GM21515 (cell line): ENCODE results near the gene VPS13D.
"Not testable (repeated sequence)": the region's sequence is repeated elsewhere in the genome, so short reads cannot be mapped to it uniquely, and the experiment has no call there.

Source experiments
- ATAC-seq: cut with Tn5 transposase; IDR thresholded peaks from one replicate; pipeline ENCODE4 v1.9.1; 2021; ENCODE audit not compliant: unreplicated experiment

The VPS13D gene

DNA sequence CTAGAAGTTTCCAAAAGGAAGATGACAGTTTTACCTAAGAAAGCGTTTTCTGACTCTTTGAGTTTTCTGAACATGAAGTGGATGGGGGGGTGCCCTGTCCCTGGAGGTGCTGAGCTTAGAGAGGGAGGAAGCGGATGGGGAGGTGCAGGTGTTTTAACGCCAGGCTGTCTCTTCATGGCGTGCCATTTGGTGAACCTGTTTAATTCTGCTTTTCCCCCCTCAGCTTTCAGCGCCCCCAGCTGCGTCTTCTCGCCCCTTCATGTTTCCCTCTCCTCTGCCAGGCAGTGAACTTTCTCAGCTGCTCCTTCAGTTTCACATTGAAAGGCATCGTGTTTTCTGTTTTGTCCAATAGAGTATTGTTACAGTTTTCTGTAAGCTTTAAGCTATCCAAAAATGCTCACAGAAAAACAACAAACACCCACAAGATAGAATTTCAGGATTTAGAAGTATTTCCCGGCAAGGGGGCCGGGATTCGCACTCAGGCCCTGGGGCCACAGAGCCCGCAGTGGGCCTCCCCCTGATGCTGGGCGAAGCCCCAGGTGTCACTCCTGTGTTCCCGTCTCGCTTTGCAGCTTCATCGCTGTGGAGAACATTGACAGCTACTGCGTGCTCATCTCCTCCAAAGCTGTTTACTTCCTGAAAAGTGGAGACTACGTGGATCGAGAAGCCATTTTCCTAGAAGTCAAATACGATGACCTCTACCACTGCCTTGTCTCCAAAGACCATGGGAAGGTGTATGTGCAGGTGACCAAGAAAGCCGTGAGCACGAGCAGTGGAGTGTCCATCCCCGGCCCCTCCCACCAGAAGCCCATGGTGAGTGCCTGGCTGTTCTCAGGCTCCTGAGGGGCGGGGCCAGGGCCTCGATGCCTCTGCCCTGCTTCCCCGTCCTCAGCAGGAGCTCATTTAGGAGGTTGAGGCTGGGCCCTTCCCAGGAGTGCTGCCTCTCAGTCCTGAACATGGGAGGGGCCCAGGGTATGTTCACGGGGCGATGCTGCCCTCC, 276.8 kb downstream of the VPS13D start:
- no peak for ATAC-seq

DNA sequence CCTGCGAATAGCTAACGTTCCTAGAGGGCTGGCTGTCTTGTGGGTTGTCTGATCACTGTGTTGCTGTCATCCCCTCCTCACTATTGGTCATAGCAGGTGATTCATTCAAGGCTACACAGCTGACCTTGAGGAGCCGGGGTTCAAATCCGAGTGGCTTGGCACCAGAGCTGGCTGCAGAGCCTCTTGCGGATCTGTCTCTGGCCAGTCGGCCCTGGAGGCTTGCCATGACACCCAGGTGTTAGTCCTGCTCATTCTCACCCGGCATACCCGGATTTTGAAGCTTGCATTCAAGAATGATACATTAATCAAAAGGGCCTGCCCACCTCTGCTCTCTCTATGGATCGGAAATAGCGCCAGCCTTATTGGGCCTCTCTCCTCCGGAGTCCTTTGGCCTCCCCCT, 277.8 kb downstream of the VPS13D start:
- ATAC-seq: no peak

DNA sequence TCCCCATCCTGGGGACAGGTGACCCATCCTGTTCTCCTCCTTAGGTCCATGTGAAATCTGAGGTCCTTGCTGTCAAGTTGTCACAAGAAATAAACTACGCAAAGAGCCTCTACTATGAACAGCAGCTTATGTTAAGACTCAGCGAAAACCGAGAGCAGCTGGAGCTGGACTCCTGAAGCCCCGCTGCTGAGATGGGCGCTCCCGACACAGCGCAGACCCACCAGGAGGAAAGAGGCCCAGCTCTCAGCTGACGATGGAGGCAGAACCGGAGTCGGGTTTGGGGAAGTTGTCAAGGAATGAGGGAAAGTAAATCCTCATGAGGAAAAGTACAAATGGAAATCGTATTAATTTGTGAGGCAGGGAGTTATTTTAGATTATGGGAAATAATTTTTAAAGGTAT, 279.0 kb downstream of the VPS13D start:
- no peak for ATAC-seq

DNA sequence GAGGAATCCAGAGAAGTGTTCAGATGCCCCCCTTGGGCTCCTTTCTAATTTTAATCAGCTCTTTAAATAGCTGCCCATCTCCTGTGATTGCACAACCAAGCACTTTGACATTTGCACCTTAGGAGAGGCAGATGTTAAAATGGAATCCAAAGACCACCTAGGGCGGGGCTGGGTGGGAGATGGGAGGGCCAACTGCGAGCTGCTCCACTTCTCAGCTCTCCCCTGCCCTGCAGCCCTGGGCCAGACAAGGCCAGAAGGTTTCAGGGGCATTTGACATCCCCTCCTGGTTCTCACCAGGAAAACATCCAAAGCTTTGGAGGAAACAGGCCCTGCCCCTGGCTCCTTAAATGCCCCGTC, 281.3 kb downstream of the VPS13D start:
- no peak for ATAC-seq

DNA sequence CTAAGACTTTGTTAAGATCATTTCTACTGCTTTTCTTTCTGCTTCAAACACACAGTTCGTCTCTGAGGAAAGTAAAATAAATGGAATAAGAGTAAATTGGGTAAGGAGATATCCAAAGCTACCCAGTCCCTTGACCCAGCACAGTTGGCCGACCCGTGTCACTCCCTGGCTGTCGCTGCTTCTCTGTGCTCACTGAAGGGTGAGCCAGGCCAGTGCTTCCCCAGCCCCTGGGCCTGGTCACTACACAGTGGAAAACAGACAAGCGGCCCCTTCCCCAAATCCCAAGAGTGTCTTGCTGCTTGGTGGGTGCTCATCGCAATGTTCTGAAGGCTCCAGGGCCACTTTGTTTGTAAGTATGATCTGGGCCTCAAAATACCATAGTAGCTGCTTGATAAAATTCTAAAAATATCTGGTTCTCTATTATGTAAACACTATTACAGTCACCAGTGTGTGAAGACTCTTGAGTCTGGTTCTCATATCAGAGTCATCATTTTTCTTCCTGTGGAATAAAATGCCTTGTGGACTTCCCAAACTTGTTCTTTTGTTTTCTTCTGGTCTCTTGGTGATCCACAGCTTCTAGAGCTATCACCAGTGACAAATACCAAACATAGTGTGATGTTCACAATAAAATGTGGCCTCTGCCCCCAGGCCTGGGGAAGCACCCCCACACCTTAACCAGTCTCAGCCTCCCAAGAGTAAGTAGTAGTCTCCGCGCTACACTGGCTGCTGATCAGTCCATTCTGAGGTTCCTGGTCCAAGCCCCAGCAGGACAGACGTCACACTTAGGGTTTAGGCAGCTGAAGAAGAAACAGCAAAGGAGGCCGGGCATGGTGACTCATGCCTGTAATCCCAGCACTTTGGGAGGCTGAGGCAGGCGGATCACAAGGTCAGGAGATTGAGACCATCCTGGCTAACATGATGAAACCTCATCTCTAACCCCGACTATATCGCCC, 282.0 kb downstream of the VPS13D start:
- no peak for ATAC-seq

DNA sequence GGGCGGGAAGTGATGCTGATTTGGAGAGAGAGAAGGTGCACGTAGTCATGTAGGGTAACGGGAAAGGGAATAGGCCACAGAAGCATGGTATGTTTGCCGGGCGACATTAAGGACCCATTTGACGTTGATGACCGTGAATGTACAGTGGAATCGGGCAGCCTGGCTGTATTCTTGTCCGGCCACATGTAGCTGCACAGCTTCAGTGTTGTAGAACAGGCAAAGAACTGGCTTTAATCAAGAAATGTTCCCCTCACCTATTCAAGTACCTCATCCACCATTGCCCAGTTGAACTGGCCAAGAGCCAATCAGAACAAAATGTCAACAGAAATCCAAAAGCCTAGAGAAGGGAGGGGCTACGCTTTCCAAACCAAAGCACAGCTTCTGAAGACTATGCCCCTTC, 283.4 kb downstream of the VPS13D start:
- ATAC-seq: no peak

DNA sequence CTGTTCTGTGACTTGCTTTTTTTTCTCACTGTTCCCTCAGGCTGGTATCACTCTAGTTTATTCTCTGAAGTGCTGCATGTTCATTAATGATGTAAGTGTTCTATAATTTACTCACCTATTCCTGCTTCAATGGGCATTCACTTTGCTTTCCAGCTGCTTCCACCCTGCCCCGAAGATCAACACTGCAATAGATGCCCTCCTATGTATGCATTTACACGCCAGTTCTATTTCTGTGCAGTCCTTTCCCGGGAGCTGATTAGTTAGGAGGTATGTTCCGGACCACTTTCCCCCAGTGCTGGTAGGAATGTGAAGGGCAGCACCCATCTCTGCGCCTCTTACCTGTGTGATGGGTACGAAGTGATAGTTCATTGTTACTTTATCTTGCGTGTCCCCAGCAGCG, 284.8 kb downstream of the VPS13D start:
- no peak for ATAC-seq

DNA sequence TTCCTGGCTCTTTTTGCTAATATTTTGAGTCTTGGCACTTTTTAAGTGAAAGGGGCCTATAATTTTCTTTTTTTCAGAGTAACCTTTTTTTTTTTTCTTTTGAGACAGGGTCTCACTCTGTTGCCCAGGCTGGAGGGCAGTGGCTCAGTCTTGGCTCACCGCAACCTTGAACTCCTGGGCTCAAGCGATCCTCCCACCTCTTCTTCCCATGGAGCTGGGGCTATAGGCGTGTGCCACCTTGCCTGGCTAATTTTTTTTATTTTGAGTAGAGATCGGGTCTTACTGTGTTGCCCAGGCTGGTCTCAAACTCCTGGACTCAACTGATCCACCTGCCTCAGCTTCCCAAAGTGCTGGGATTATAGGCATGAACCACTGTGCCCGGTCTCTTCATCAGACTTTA, 285.4 kb downstream of the VPS13D start:
- ATAC-seq: no peak

DNA sequence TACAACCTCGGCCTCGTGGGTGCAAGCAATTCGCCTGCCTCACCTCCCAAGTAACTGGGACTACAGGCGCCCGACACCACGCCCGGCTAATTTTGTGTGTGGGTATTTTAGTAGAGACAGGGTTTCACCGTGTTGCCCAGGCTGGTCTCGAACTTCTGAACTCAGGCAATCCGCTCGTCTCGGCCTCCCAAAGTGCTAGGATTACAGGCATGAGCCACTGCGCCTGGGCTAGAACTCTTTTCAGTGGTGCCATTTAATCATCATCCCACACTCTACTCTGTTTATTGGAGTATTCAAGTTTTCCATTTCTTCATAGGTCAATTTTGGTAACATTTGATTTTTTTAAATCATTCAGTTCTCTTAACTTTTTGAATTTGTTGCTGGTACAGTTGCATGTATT, 286.9 kb downstream of the VPS13D start:
- ATAC-seq: no peak

DNA sequence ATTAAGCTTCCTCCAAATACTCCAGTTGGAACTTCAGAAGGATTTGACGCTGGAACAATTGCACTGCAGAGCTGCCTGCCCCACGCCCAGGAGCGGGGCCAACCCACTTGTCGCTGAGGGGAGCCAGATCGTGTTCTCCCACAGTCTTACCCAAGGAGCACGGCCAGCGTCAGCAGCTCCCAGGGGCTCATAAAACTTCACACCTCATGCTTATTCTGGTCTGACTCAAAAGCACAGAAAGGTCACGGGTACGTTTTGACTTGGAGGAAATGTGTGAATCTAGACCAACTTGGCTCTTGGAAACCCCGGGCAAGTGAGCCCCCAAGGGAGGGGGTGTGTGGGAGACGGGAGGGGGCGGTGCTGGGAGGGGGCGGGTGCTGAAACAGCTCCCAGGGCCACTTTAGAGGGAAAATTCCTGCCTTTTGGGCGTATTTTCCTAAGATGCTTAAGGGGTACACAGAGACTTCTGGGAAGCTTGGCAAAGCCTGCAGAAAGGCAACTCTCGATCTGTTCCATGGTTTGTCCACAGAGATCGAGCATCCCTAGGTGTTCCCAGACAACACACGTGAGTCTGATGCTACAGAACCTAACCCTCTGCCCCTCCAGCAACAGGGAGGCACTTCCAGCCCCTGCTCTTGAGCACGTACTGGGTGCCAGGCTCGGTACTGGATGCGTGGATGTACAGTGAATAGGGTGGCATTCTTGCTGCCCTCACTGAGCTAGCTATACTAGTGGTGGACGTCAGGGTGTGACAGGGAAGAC, 289.3 kb downstream of the VPS13D start:
- no peak for ATAC-seq

DNA sequence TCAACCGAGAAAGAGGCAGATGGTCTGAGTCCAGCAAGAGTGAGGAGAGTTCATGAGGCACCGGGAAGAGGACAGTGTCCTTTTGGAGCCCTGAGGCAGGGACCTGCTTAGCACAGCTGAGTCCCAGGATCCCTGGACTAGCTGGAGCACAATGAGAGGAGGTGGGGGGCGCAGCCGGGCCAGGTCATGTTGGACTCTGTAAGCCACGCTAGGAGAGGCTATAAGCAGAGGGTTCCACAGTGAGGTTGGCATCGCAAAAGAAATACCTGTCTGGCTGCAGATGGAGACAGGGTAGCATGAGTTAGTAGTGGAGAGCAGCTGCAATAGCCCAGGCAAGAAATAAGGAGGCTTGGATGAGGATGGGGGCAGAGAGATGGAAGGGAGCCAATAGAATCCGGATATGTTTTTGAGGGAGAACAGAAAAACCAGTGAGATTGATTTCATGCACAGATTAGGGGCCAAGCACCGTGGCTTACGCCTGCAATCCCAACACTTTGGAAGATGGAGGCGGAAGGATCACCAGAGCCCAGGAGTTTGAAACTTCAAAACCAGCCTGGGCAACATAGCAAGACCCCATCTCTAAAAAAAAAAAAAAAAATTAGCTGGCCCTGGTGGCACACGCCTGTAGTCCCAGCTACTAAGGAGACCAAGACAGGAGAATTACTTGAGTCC, 290.0 kb downstream of the VPS13D start:
- ATAC-seq: no peak

DNA sequence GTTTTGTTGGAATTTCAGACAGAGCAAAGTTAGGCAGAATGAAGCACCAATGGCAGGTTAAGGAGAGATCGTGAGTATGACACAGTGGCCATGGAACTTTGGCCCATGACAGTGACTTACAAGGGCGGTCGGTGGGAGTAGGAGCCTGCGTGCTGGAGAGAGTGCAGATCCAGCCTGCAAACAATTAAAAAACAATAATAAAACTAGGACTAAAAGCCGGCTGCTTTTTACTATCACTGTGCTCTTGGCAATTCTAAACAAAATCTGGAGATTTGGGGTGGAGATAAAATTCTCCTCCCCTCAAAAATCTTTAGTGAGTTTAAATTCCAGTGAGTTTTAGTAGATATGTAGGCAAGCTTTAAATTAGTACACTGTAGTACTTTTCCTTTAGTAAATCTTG, 291.3 kb downstream of the VPS13D start:
- no peak for ATAC-seq

DNA sequence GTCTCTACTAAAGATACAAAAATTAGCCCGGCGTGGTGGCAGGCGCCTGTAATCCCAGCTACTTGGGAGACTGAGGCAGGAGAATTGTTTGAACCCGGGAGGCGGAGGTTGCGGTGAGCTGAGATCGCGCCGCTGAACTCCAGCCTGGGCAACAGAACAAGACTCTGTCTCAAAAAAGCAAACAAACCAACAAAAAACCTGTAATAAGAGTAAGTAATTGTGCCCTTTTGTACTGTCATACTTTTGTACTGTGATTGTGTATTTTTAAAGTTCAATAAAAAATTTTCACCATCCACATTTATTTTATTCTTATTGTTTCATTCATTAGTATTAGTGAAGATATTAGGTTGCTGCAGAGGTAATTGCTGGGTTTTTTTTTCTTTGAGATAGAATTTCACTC, 292.9 kb downstream of the VPS13D start:
- not testable (repeated sequence) for ATAC-seq

DNA sequence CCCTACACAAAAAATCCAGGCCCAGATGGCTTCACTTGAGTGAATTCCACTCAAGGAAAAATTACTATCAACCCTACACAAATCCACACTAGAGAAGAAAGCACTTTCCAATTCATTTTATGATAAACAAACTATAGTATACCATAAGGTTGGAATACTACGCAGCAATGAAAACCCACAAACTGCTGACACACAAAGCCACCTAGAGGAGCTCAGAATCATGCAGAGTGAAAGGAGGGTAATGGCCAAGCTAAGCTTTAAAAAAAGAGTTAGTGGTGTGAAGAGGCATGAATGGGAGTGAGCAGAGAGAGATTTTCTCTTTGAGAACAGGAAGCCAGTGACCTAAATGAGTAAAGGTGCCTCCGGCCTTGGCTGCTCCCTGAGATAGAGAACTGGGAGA, 294.4 kb downstream of the VPS13D start:
- ATAC-seq: no peak

DNA sequence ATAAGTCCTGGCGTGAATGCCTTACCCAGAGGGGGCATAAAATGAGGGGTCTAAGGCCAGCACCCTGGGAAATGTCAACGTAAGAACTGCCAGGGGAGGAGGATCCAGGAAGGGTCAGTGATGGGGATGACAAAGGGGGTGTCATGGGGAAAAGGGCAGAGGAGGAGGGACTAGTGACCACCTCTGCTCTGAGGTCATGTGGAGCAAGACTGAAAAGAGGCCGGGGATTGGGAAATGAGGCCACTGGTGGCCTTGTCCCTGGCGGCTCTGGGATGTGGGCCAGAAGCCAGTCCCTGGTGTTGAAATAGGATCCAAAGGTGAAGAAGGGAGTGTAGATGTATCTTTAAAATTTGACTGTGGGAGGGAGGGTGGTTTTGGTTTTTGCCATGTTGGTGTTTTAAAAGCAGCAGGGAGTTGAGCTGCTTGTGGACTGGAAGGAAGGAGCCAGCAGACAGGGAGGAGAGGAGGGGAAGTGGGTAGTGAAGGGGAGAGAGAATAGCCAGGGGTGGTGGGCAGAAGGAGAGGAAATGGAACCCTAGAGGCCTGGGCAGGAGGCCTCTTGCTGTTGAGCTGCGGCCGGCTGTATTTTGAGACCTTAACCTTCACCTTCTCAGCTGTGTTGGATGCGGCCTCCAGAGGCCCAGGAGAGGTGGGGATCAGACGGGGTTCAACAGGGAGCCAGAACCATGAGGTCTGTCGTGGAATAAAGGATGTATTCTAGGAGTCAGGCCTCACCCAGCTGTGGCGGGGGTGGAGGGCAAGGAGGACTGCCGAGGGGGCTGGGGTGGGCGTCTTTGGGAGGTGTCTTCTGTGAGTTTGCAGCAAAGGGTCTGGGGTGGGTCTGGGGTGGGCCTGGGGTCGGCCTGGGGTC, 295.7 kb downstream of the VPS13D start:
- no peak for ATAC-seq

DNA sequence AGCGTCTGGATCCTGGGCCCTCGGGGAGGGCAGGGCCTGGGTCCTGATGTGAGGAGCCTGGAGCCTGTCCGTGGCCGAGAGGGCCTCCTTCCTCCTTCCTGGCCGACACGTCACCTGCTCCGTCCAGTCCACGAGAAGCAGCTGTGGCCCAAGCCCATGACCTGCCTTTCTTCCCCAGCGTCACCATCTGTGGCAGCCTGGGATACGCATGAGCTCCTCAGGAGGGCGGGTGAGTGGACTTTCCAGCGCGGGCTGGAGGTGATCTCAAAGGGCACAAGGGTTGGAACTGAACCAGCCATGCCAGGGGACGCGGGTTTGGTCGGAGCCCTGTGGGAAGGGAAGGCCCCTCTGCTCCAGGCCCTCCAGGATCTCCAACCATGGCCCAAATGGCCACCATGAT, 297.7 kb downstream of the VPS13D start:
- no peak for ATAC-seq

DNA sequence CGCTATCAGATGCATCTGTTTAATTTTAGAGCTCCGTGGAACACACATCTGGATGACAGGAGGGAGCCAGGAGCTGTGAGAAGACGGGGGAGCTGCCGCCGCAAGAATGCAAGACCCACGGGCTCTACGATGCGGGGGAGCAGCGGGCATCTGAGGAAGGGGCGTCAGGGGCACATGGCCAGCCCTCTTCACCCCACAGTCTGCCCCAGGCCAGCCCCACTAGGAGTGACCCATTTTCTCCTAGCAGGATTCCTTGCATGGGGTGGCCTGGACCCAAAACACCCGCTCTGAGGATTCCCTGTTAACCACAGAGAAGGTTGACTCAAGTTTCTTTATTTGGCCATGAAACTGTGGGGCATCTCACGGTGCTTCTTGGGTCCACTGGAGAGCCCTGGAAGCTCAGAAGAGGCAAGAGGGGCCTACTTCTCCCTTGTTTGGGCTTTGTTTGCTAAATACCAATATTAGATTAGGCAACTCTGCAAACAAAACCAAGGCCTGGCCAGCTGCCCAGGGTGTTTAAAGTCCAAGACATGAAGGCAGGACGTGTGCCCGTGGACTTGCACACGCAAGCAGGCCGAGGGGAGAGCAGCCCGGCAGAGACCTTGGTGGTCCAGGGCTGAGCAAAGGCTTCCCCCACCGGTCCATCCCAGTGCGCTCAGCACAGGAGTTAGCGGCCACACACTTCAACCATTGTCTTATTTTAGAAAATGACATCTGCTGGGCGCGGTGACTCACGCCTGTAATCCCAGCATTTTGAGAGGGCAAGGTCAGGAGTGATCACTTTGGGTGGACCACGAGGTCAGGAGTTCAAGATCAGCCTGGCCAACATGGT, 298.4 kb downstream of the VPS13D start:
- no peak for ATAC-seq

DNA sequence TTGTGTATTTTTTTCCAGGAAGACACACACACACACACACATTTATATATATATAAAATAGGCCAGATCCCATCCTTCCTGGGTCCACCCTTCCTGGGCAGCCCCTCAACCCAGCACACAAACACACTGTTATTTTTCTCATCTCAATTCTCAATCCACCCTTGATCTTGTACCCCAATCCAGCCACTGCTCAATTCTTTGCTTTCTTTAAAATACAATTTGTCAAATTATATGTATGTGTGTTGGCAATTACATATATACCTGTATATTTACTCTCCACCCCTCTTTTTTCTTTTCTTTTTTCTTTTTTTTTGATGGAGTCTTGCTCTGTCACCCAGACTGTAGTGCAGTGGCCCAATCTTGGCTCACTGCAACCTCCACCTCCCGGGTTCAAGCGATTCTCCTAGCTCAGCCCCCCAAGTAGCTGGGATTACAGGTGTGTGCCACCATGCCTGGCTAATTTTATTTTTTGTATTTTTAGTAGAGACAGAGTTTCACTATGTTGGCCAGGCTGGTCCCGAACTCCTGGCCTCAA, 299.9 kb downstream of the VPS13D start:
- ATAC-seq: no peak
